ENCODE results near the gene ARPC1B.

Gene ARPC1B

DNA sequence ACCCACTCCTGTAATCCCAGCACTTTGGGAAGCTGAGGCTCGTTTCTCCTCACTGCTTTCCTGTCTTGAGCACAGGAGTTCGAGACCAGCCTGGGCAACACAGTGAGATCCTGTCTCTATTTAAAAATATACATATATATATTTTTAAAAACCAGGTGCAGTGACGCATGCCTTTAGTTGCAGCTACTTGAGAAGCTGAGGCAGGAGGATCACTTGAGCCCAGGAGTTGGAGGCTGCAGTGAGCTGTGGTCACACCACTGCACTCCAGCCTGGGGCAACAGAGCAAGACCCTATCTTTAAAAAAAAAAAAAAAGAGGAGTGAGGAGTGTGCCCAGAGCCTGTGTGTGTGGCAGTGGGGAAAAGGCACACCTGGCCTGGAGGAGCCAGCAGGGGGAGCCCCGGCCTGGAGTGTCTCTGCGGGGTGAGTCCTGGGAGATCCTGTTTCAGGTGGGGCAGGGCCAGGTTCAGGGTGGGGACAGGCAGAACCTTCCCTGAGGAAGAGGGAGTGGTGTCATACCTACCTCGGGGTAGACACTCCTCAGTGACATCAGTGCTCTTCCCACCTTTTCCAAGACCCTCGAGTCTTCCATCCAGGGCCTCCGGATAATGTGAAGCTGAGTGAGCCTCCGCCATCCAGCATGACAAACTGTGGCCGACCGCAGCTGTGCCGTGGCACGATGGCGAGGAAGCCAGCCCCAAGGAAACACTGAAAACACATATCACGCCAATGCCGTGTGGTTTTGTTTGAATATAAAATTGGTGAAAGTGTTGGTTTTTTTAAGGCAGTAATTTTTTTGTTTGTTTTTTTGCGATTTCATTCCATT is 9.0 kb upstream of the ARPC1B start:
- Histone ChIP-seq H3K4me3 (no peak overlapping the region), H3K27ac (peak overlapping the region in 1 of 21 experiments; percentile 18)

GRCh38 chr7:99366646-99367045 is 7.9 kb upstream of the ARPC1B start:
- Histone ChIP-seq H3K4me3 (no peak overlapping the region), H3K27ac (peak overlapping the region in 3 of 21 experiments; percentile 5 to 56 (median 30))

- H3K27ac ChIP-seq, result no peak overlapping the region
- H3K4me3 ChIP-seq, result no peak overlapping the region
Measured at GRCh38 chr7:99368750-99369389, 5.7 kb upstream of the ARPC1B start.

GRCh38 chr7:99369767-99370391 is 4.7 kb upstream of the ARPC1B start:
- Histone ChIP-seq H3K4me3 (no peak overlapping the region), H3K27ac (peak overlapping the region in 3 of 21 experiments; percentile 2 to 14 (median 10))

- no peak overlapping the region for H3K27ac ChIP-seq
Measured at GRCh38 chr7:99371376-99371920, 3.1 kb upstream of the ARPC1B start.

GRCh38 chr7:99372275-99373090 is 2.0 kb upstream of the ARPC1B start:
- Histone ChIP-seq H3K4me3 (no peak overlapping the region), H3K27ac (peak overlapping the region in 2 of 21 experiments; percentile 27 to 28)

More at GRCh38 chr7:99371376-99371920, 3.1 kb upstream of the ARPC1B start:
- H3K4me3 ChIP-seq, result no peak overlapping the region

DNA sequence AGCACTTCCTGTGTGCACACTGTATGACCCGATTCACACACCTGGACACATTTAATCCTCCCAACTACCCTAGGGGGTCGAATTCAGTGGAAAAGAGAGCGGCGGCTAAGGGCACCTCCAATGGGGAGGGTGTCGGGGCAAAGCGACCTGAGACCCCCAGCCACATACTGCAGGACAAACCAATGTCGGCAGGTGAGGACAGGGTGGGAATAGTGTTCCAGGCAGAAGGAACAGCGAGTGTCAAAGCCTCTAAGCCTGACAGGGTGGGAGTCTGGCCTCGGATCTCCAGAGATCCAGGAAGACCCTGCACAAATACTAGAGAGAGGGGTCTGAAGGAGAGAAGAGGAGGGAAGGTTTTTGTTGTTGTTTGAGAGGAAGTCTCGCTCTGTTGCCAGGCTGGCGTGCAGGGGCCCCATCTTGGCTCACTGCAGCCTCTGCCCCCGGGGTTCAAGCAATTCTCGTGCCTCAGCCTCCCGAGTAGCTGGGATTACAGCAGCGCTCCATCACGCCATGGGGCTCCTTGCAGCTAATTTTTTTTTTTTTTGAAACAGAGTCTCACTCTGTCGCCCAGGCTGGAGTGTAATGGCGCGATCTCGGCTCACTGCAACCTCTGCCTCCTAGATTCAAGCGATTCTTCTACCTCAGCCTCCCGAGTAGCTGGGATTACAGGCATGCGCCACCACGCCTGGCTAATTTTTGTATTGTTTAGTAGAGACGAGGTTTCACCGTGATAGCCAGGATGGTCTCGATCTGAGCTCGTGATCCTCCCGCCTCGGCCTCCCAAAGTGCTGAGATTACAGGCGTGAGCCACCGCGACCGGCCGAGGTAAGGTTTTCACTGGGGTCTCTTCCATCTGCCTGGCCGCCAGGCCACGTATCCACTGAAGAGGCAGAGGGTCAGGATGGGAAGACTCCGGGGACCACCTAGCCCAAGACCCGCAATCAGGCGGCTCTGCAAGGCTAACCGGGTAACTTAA is 1.2 kb upstream of the ARPC1B start:
- Histone ChIP-seq H3K4me3 (peak overlapping the region; percentile 63 to 96 (median 91)), H3K27ac (peak overlapping the region in 18 of 21 experiments; percentile 83 to 99 (median 96))

DNA sequence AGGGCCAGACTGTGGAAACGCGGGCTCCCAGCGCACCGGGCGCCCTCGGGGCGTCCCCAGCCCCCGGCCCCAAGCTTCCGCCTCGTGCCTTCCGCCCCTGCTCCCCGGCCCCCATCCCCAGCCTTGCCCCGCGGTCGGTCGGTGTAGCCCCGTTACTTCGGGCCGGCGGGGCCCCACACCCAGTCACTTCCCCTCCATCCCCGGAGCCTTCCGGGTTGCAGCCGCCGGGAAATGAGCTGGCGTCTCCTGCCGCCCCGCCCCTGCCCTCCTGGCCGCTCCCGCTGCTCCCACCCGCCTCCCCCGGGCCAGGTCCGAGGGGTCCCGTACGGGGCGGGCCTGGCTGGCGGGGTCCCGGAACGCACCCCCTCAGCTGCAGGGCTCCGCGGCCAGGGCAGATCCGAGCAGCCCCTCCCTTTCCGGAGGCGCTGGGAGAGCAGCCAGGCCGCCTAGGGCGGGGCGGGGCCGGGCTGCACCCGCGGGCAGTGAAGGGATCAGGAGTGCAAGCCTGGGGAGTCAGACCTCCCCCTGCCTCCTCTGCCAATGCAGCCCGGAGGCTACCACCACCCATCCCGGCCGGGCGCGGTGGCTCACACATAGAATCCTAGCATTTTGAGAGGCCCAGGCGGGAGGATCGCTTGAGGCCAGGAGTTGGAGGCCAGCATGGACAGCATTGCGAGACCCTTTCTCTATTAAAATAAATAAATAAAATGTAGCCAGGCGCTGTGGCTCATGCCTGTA is 709 bp downstream of the ARPC1B start:
- Histone ChIP-seq H3K4me3 (peak overlapping the region; percentile 63 to 96 (median 91)), H3K27ac (peak overlapping the region; percentile 71 to 99 (median 96))

GRCh38 chr7:99379043-99379577 is 4.6 kb downstream of the ARPC1B start:
- peak overlapping the region in 4 of 7 experiments; percentile 10 to 27 (median 16) for H3K4me3 ChIP-seq
- peak overlapping the region; percentile 39 to 97 (median 89) for H3K27ac ChIP-seq

DNA sequence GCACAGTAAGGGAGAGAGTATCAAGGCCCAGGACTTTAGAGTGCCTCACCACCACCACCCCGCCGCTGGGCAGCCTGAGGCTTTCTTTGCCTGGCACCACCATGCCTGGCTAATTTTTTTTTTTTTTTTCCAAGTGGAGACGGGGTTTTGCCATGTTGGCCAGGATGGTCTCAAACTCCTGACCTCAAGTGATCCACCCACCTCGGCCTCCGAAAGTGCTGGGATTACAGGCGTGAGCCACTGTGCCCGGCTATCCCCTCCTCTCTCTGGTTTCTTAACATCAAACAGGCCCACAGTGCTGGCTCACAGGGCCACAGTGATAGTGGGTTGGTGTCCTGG is 5.1 kb downstream of the ARPC1B start:
- peak overlapping the region in 6 of 7 experiments; percentile 1 to 27 (median 12) for H3K4me3 ChIP-seq

DNA sequence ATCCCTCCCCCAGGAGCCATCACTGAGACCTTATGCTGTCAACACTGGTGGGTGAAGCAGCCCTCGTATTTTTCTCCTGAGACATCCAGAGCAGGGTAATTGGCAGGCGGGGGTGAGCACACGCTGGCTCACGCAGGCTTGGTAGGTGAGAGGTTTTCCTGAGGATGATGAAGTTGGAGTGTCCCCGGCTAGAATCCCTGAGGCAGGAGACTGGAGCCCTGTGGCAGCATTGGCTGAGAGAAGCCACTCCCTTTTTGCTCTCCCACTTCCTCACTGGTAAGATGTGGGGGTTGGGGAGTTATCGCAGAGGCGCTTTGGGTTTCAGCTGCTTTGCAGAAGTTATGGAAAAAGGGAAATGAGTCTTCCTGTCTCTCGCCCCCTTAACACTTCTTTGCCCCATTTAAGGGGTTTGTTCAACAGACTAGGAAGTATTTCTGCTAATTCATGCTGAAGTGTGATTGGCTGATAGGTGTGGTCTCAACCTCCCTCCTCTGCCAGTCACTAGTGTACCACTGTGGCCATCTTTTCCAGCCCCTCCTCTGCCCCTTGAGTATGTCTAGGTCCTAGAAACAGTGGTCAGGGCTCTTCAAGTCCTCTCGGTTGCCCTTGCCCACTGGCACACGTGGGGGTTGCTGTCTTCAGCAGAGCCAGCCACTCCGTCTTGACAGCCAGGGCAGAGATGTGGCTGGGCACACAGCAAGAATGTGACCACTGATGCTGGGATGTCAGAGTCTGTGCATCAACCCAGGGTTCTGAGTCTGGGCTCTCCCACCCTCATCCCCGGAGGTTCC is 5.7 kb downstream of the ARPC1B start:
- H3K27ac ChIP-seq, result peak overlapping the region; percentile 39 to 97 (median 89)
- H3K4me3 ChIP-seq, result peak overlapping the region in 6 of 7 experiments; percentile 1 to 27 (median 15)

More for the DNA sequence above, 5.1 kb downstream of the ARPC1B start:
- peak overlapping the region; percentile 39 to 97 (median 89) for H3K27ac ChIP-seq

GRCh38 chr7:99380823-99381663 is 6.5 kb downstream of the ARPC1B start:
- Histone ChIP-seq H3K27ac (peak overlapping the region; percentile 37 to 97 (median 89)), H3K4me3 (peak overlapping the region in 4 of 7 experiments; percentile 10 to 27 (median 14))

GRCh38 chr7:99381664-99382075 is 7.1 kb downstream of the ARPC1B start:
- Histone ChIP-seq H3K27ac (peak overlapping the region in 16 of 21 experiments; percentile 18 to 97 (median 88)), H3K4me3 (no peak overlapping the region)

- no peak overlapping the region for H3K27ac ChIP-seq
- no peak overlapping the region for H3K4me3 ChIP-seq
Measured at GRCh38 chr7:99383203-99383602, 8.7 kb downstream of the ARPC1B start.

GRCh38 chr7:99383791-99384370 is 9.4 kb downstream of the ARPC1B start:
- H3K27ac ChIP-seq, result peak overlapping the region in 3 of 21 experiments; percentile 2 to 7 (median 4)
- H3K4me3 ChIP-seq, result no peak overlapping the region

Data from skin epidermis (tissue), 12 donors.